GM06990 (cell line): ENCODE results near the gene MAD2L1BP.
A peak's percentile ranks its signal among the peaks of the same experiment; 100 is the strongest.
"Not testable (repeated sequence)": the region's sequence is repeated elsewhere in the genome, so short reads cannot be mapped to it uniquely, and the experiment has no call there.

Experiments
- DNase-seq: peaks from one replicate; pipeline ENCODE4 v3.0.0-alpha.2; 2011; ENCODE audit not compliant: insufficient read length; ENCODE audit errors: extremely low read depth
- H3K27me3 ChIP-seq: replicated peaks from 2 replicates; pipeline ENCODE4 v1.6.0; 2011; ENCODE audit warnings: low read length; ENCODE audit not compliant: control insufficient read depth, insufficient read depth
- H3K36me3 ChIP-seq: 2 replicates; pipeline ENCODE4 v1.5.1; 2011; ENCODE audit warnings: low read length; ENCODE audit not compliant: control insufficient read depth, insufficient read depth
- H3K4me3 ChIP-seq: replicated peaks from 2 replicates; pipeline ENCODE4 v1.5.1; 2011; ENCODE audit warnings: low read depth, mild to moderate bottlenecking, control low read depth, low read length
- CTCF ChIP-seq: IDR thresholded peaks from 2 replicates; pipeline ENCODE4 v1.5.1; 2011; ENCODE audit warnings: low read length, control low read depth, mild to moderate bottlenecking, inconsistent platforms; ENCODE audit not compliant: insufficient read depth, poor library complexity, severe bottlenecking

The MAD2L1BP gene

GRCh38 chr6:43635387-43636307, at the start of gene MAD2L1BP:
Gene MAD2L1BP, plus strand, starts transcription at chr6:43635840. Its CDS starts 36 bp downstream, at chr6:43635876.
- Histone ChIP-seq H3K4me3 (peak within 1 kb of the TSS; percentile 94), H3K27me3 (no peaks in the 10 kb centered on the region), H3K36me3 (peaks cover 10% of the 10 kb centered on the region)
- TF ChIP-seq CTCF: no peak
- DNase-seq: peak; percentile 86

- H3K27me3 ChIP-seq: no peaks in the 10 kb centered on the region
- no peak for DNase-seq
- no peak for TF ChIP-seq CTCF
- H3K4me3 ChIP-seq: no peak overlapping the region
- peaks cover 8% of the 10 kb centered on the region for H3K36me3 ChIP-seq
Observed at GRCh38 chr6:43588194-43588593, 47.4 kb upstream of the MAD2L1BP start.

- H3K36me3 ChIP-seq, H3K4me3 ChIP-seq, H3K27me3 ChIP-seq, DNase-seq: not testable (repeated sequence)
Observed at GRCh38 chr6:43589564-43589963, 46.1 kb upstream of the MAD2L1BP start.

GRCh38 chr6:43593938-43594337, 41.7 kb upstream of the MAD2L1BP start:
- Histone ChIP-seq H3K36me3 (peaks cover 2% of the 10 kb centered on the region), H3K4me3 (no peak overlapping the region), H3K27me3 (no peaks in the 10 kb centered on the region)
- no peak for TF ChIP-seq CTCF
- DNase-seq: no peak

- no peak for TF ChIP-seq CTCF
- H3K27me3 ChIP-seq: no peaks in the 10 kb centered on the region
- H3K4me3 ChIP-seq: no peak overlapping the region
- DNase-seq: no peak
- peaks cover 6% of the 10 kb centered on the region for H3K36me3 ChIP-seq
Observed at GRCh38 chr6:43600595-43600994, 35.0 kb upstream of the MAD2L1BP start.

- Histone ChIP-seq H3K4me3 (no peak overlapping the region), H3K27me3 (no peaks in the 10 kb centered on the region), H3K36me3 (peaks cover 4% of the 10 kb centered on the region)
- DNase-seq: no peak
- TF ChIP-seq CTCF: no peak
Observed at GRCh38 chr6:43604174-43604573, 31.5 kb upstream of the MAD2L1BP start.
